ENCODE measurements around the gene DNAH14. TPM values are rescaled to one million over a fixed set of nuclear protein-coding genes. Genes with fewer than 3 reads are reported as not detected.
"Not testable (repeated sequence)": the region's sequence is repeated elsewhere in the genome, so short reads cannot be mapped to it uniquely, and the experiment has no call there.

Gene DNAH14
- total RNA-seq, 2 experiments from 2014 or later: not detected

- no peaks in the 10 kb centered on the region for H3K9me3 Mint-ChIP-seq (ENCODE audit: insufficient read depth)
- ATAC-seq: no peak
- no peaks in the 10 kb centered on the region for H3K27me3 Mint-ChIP-seq (ENCODE audit: low read depth)
- ChIA-PET CTCF (interaction anchor here (0.7 kb wide), 1 partner anchor 9 kb away, joined by 3 read pairs; no protein-coding TSS in a partner anchor), POLR2A (no interaction called here)
- DNase-seq: no peak
- H3K36me3 Mint-ChIP-seq (ENCODE audit: low read depth): no peaks in the 10 kb centered on the region
- H3K4me3 Mint-ChIP-seq: no peak overlapping the region
- H3K4me1 Mint-ChIP-seq (ENCODE audit: low read depth): no peaks in the 10 kb centered on the region
- H3K27ac Mint-ChIP-seq: no peak overlapping the region
Measured at GRCh38 chr1:225131869-225132268, 202.4 kb downstream of the DNAH14 start.

- no peaks in the 10 kb centered on the region for H3K36me3 Mint-ChIP-seq (ENCODE audit: low read depth)
- ChIA-PET POLR2A (no interaction called here), CTCF (no interaction called here)
- H3K4me1 Mint-ChIP-seq (ENCODE audit: low read depth): no peaks in the 10 kb centered on the region
- no peaks in the 10 kb centered on the region for H3K9me3 Mint-ChIP-seq (ENCODE audit: insufficient read depth)
- DNase-seq: no peak
- no peaks in the 10 kb centered on the region for H3K27me3 Mint-ChIP-seq (ENCODE audit: low read depth)
- no peak overlapping the region for H3K4me3 Mint-ChIP-seq
- no peak for ATAC-seq
- no peak overlapping the region for H3K27ac Mint-ChIP-seq
Measured at GRCh38 chr1:225137976-225138375, 208.5 kb downstream of the DNAH14 start.

DNA sequence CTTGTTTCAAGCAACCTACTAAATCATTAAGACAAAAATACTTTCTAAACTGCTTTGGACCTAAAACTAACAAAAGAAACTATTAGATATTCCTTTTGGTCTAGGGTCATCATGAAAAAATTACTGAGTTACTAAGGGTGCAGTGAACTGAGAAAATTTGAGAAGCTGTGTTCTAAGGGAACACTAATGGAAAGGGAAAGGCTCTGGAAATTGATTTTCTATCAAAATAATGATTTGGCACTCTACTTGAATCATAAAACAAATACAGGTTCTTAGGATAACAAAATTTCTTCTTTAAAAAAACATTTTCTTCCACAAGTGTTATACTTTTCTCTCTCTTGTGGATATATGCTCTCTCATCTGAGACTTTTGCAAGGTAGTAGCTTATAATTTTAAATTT lies 213.5 kb downstream of the DNAH14 start:
- ChIA-PET CTCF (no interaction called here), POLR2A (interaction anchor here (0.7 kb wide), 1 partner anchor 232 kb away, joined by 3 read pairs; no protein-coding TSS in a partner anchor)
- Mint-ChIP-seq H3K4me3 (no peak overlapping the region), H3K9me3 (ENCODE audit: insufficient read depth) (no peaks in the 10 kb centered on the region), H3K27me3 (ENCODE audit: low read depth) (no peaks in the 10 kb centered on the region), H3K36me3 (ENCODE audit: low read depth) (no peaks in the 10 kb centered on the region), H3K27ac (no peak overlapping the region), H3K4me1 (ENCODE audit: low read depth) (no peaks in the 10 kb centered on the region)
- ATAC-seq (no peak), DNase-seq (no peak)

- Mint-ChIP-seq H3K27ac (no peak overlapping the region), H3K4me1 (ENCODE audit: low read depth) (no peaks in the 10 kb centered on the region), H3K9me3 (ENCODE audit: insufficient read depth) (no peaks in the 10 kb centered on the region), H3K27me3 (ENCODE audit: low read depth) (no peaks in the 10 kb centered on the region), H3K36me3 (ENCODE audit: low read depth) (no peaks in the 10 kb centered on the region), H3K4me3 (no peak overlapping the region)
- ChIA-PET POLR2A (no interaction called here), CTCF (no interaction called here)
- ATAC-seq: no peak
- no peak for DNase-seq
Measured at GRCh38 chr1:225146478-225146877, 217.0 kb downstream of the DNAH14 start.

- ATAC-seq; H3K27me3 Mint-ChIP-seq (ENCODE audit: low read depth); POLR2A ChIA-PET; H3K27ac Mint-ChIP-seq; H3K4me1 Mint-ChIP-seq (ENCODE audit: low read depth); H3K9me3 Mint-ChIP-seq (ENCODE audit: insufficient read depth); H3K4me3 Mint-ChIP-seq; H3K36me3 Mint-ChIP-seq (ENCODE audit: low read depth); DNase-seq; CTCF ChIA-PET: not testable (repeated sequence)
Measured at GRCh38 chr1:225147791-225148190, 218.3 kb downstream of the DNAH14 start.

GRCh38 chr1:225152061-225152460 lies 222.6 kb downstream of the DNAH14 start:
- no peak for ATAC-seq
- peaks cover 10% of the 10 kb centered on the region for H3K4me1 Mint-ChIP-seq (ENCODE audit: low read depth)
- H3K4me3 Mint-ChIP-seq: no peak overlapping the region
- no peak for DNase-seq
- H3K9me3 Mint-ChIP-seq (ENCODE audit: insufficient read depth): no peaks in the 10 kb centered on the region
- no peaks in the 10 kb centered on the region for H3K27me3 Mint-ChIP-seq (ENCODE audit: low read depth)
- ChIA-PET POLR2A (no interaction called here), CTCF (no interaction called here)
- H3K27ac Mint-ChIP-seq: no peak overlapping the region
- H3K36me3 Mint-ChIP-seq (ENCODE audit: low read depth): no peaks in the 10 kb centered on the region

GRCh38 chr1:225155555-225155954 lies 226.1 kb downstream of the DNAH14 start:
- ChIA-PET POLR2A (no interaction called here), CTCF (no interaction called here)
- H3K36me3 Mint-ChIP-seq (ENCODE audit: low read depth): no peaks in the 10 kb centered on the region
- ATAC-seq (peak; percentile 73), DNase-seq (peak; percentile 25)
- no peak overlapping the region for H3K4me3 Mint-ChIP-seq
- H3K9me3 Mint-ChIP-seq (ENCODE audit: insufficient read depth): no peaks in the 10 kb centered on the region
- H3K4me1 Mint-ChIP-seq (ENCODE audit: low read depth): peaks cover 10% of the 10 kb centered on the region
- H3K27me3 Mint-ChIP-seq (ENCODE audit: low read depth): no peaks in the 10 kb centered on the region
- H3K27ac Mint-ChIP-seq: peak overlapping the region; percentile 34

- no peaks in the 10 kb centered on the region for H3K27me3 Mint-ChIP-seq (ENCODE audit: low read depth)
- DNase-seq (peak; percentile 23), ATAC-seq (peak; percentile 51)
- no peak overlapping the region for H3K4me3 Mint-ChIP-seq
- H3K4me1 Mint-ChIP-seq (ENCODE audit: low read depth): peaks cover 10% of the 10 kb centered on the region
- no peaks in the 10 kb centered on the region for H3K36me3 Mint-ChIP-seq (ENCODE audit: low read depth)
- ChIA-PET POLR2A (no interaction called here), CTCF (no interaction called here)
- no peaks in the 10 kb centered on the region for H3K9me3 Mint-ChIP-seq (ENCODE audit: insufficient read depth)
- H3K27ac Mint-ChIP-seq: no peak overlapping the region
Measured at GRCh38 chr1:225156254-225156653, 226.8 kb downstream of the DNAH14 start.

- no peaks in the 10 kb centered on the region for H3K27me3 Mint-ChIP-seq (ENCODE audit: low read depth)
- H3K4me1 Mint-ChIP-seq (ENCODE audit: low read depth): peaks cover 10% of the 10 kb centered on the region
- H3K4me3 Mint-ChIP-seq: no peak overlapping the region
- no peaks in the 10 kb centered on the region for H3K9me3 Mint-ChIP-seq (ENCODE audit: insufficient read depth)
- no peak overlapping the region for H3K27ac Mint-ChIP-seq
- no peak for DNase-seq
- ChIA-PET POLR2A (no interaction called here), CTCF (no interaction called here)
- ATAC-seq: no peak
- no peaks in the 10 kb centered on the region for H3K36me3 Mint-ChIP-seq (ENCODE audit: low read depth)
Measured at GRCh38 chr1:225158291-225158690, 228.8 kb downstream of the DNAH14 start.

DNA sequence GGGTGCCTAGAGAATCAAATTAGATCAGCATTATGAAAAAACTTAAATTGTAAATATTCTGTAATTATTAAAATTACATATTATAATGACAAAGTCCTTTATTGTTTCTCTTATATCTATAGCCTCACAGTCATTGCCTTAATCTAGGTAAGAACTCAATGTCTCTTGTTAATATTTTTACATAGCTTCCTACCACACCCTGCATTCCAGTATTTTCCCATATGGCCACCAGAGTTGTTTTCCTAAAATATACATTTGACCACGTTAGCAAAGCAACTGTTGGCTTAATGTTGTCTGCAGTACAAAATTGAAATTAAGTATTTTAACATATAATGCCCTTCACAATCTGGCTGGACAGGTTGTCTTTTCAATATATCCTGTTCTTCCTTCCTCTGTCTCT lies 230.3 kb downstream of the DNAH14 start:
- H3K4me1 Mint-ChIP-seq (ENCODE audit: low read depth): peaks cover 10% of the 10 kb centered on the region
- H3K27ac Mint-ChIP-seq: no peak overlapping the region
- POLR2A ChIA-PET: no interaction called here
- ATAC-seq: no peak
- no peaks in the 10 kb centered on the region for H3K27me3 Mint-ChIP-seq (ENCODE audit: low read depth)
- H3K36me3 Mint-ChIP-seq (ENCODE audit: low read depth): no peaks in the 10 kb centered on the region
- DNase-seq: no peak
- CTCF ChIA-PET: no interaction called here
- H3K4me3 Mint-ChIP-seq: no peak overlapping the region
- H3K9me3 Mint-ChIP-seq (ENCODE audit: insufficient read depth): no peaks in the 10 kb centered on the region

DNA sequence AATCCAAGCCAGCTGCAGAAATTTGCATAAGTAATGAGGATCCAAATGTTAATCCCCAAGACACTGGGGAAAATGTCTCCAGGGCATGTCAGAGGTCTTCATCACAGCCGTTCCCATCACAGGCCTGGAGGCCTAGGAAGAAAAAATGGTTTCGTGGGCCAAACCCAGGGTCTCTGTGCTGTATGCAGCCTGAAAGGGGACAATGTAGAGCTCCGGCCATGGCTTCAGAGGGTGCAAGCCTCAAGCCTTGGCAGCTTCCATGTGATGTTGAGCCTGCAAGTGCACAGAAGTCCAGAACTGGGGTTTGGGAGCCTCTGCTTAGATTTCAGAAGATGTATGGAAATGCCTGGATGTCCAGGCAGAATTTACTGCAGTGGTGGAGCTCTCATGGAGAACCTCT lies 247.9 kb downstream of the DNAH14 start:
- H3K27ac Mint-ChIP-seq; H3K4me3 Mint-ChIP-seq; H3K4me1 Mint-ChIP-seq (ENCODE audit: low read depth); ATAC-seq; H3K27me3 Mint-ChIP-seq (ENCODE audit: low read depth); H3K36me3 Mint-ChIP-seq (ENCODE audit: low read depth); DNase-seq; CTCF ChIA-PET; POLR2A ChIA-PET: not testable (repeated sequence)
- peaks cover 21% of the 10 kb centered on the region for H3K9me3 Mint-ChIP-seq (ENCODE audit: insufficient read depth)

DNA sequence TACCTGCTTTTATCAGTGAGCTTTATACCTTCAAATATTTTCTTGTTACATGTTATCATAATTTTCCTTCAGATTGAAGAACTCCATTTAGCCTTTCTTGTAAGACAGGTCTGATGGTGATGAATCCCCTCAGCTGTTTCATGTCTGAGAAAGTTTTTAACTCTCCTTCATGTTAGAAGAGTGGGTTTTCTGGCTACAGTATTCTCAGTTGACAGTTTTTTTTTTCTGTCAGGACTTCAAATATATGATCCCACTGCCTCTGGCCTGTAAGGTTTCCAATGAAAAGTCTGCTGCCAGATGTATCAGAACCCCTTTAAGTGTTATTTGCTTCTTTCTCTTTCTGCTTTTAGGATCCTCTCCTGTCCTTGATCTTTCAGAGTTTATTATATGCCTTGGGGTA lies 250.2 kb downstream of the DNAH14 start:
- DNase-seq (no peak), ATAC-seq (no peak)
- no peaks in the 10 kb centered on the region for H3K27me3 Mint-ChIP-seq (ENCODE audit: low read depth)
- ChIA-PET POLR2A (no interaction called here), CTCF (no interaction called here)
- H3K4me1 Mint-ChIP-seq (ENCODE audit: low read depth): peaks cover 7% of the 10 kb centered on the region
- H3K36me3 Mint-ChIP-seq (ENCODE audit: low read depth): no peaks in the 10 kb centered on the region
- peaks cover 21% of the 10 kb centered on the region for H3K9me3 Mint-ChIP-seq (ENCODE audit: insufficient read depth)
- no peak overlapping the region for H3K27ac Mint-ChIP-seq
- no peak overlapping the region for H3K4me3 Mint-ChIP-seq

- Mint-ChIP-seq H3K27me3 (ENCODE audit: low read depth) (no peaks in the 10 kb centered on the region), H3K36me3 (ENCODE audit: low read depth) (no peaks in the 10 kb centered on the region), H3K9me3 (ENCODE audit: insufficient read depth) (peaks cover 17% of the 10 kb centered on the region), H3K4me1 (ENCODE audit: low read depth) (peaks cover 7% of the 10 kb centered on the region), H3K4me3 (no peak overlapping the region), H3K27ac (no peak overlapping the region)
- ATAC-seq (no peak), DNase-seq (no peak)
- ChIA-PET CTCF (no interaction called here), POLR2A (no interaction called here)
Measured at GRCh38 chr1:225182716-225183115, 253.2 kb downstream of the DNAH14 start.

Data from activated CD8-positive, alpha-beta T cell treated with anti-CD3 and anti-CD28 coated beads, Interleukin-2, amount 10 ng/mL, durations not matched to agents 7 days and 5 days (primary cell).